OCI-LY7 (cell line): Measurements from ENCODE around the gene DDHD1.

Experiments used
- CTCF ChIP-seq: fragments of 200-600 bp; sonication (generic); conservative IDR thresholded peaks from 2 replicates; pipeline ENCODE4 v1.5.1; 2014; ENCODE audit warnings: mild to moderate bottlenecking, antibody characterized with exemption, low read length, moderate library complexity, mixed read lengths
- EZH2phosphoT487 ChIP-seq: fragments of 200-600 bp; sonication (generic); IDR thresholded peaks from 2 replicates; pipeline ENCODE4 v1.6.1; 2018; ENCODE audit warnings: low read depth, borderline replicate concordance, mild to moderate bottlenecking, mixed run types, antibody characterized with exemption, low read length, moderate library complexity, mixed read lengths

- TF ChIP-seq CTCF, result no peak
- no peak for TF ChIP-seq EZH2phosphoT487
Measured at GRCh38 chr14:53168786-53169185, 15.7 kb upstream of the DDHD1 start.
